HepG2 (cell line): ENCODE measurements around the gene TIMM23. TPM values are rescaled to one million over a fixed set of nuclear protein-coding genes. Genes with fewer than 3 reads are reported as not detected.
"Not testable (repeated sequence)": the region's sequence is repeated elsewhere in the genome, so short reads cannot be mapped to it uniquely, and the experiment has no call there.

ENCODE experiments used
- CCDC6 ChIP-seq: sonication (generic); formaldehyde crosslinking; IDR thresholded peaks from 2 replicates; pipeline ENCODE4 v1.8.1; 2022; ENCODE audit warnings: mild to moderate bottlenecking, missing genetic modification reagents, moderate library complexity
- DRAP1 ChIP-seq: IDR thresholded peaks from 2 replicates; pipeline ENCODE4 v1.6.1; 2016; ENCODE audit warnings: missing genetic modification reagents, missing compliant biosample characterization
- ELF3 ChIP-seq: IDR thresholded peaks from 2 replicates; pipeline ENCODE4 v1.6.1; 2016; ENCODE audit warnings: missing genetic modification reagents, missing compliant biosample characterization
- FOSL2 ChIP-seq: sonication (generic); formaldehyde crosslinking; IDR thresholded peaks from 2 replicates; pipeline ENCODE4 v1.4.0; 2020; ENCODE audit warnings: missing genetic modification reagents
- HNF4A ChIP-seq: sonication (generic); formaldehyde crosslinking; IDR thresholded peaks from 2 replicates; pipeline ENCODE4 v1.4.0; 2020; ENCODE audit warnings: missing genetic modification reagents
- LCORL ChIP-seq, 2 experiments: fragments of 450-650 bp in 1 of 2; sonication (generic) in 1 of 2; formaldehyde crosslinking in 1 of 2; IDR thresholded peaks; 2 replicates each; pipeline versions ENCODE4 v1.5.0 to v1.6.1; 2017 to 2020; ENCODE audit warnings: antibody characterized with exemption in 1 of 2, missing genetic modification reagents in 1 of 2
- MAX ChIP-seq: IDR thresholded peaks from 2 replicates; pipeline ENCODE4 v1.6.1; 2012; ENCODE audit warnings: inconsistent platforms
- MIXL1 ChIP-seq: IDR thresholded peaks from 2 replicates; pipeline ENCODE4 v1.6.1; 2016
- PITX1 ChIP-seq: sonication (generic); formaldehyde crosslinking; IDR thresholded peaks from 2 replicates; pipeline ENCODE4 v1.5.1; 2020; ENCODE audit warnings: mild to moderate bottlenecking, missing genetic modification reagents
- RERE ChIP-seq: IDR thresholded peaks from 2 replicates; pipeline ENCODE4 v1.6.1; 2016; ENCODE audit warnings: low read depth, missing genetic modification reagents, missing compliant biosample characterization
- RXRB ChIP-seq: IDR thresholded peaks from 2 replicates; pipeline ENCODE4 v1.6.1; 2016; ENCODE audit warnings: borderline replicate concordance, missing genetic modification reagents, missing compliant biosample characterization
- TEAD3 ChIP-seq: optimal IDR thresholded peaks from 2 replicates; pipeline ENCODE3; 2016; ENCODE audit warnings: borderline replicate concordance
- YEATS4 ChIP-seq: sonication (generic); formaldehyde crosslinking; IDR thresholded peaks from 2 replicates; pipeline ENCODE4 v1.4.0; 2020; ENCODE audit warnings: missing genetic modification reagents, borderline replicate concordance
- ZBTB20 ChIP-seq: sonication (generic); formaldehyde crosslinking; IDR thresholded peaks from 2 replicates; pipeline ENCODE4 v1.8.1; 2023; ENCODE audit warnings: missing genetic modification reagents, low read depth, mild to moderate bottlenecking, borderline replicate concordance
- ZMYM2 ChIP-seq: sonication (generic); formaldehyde crosslinking; IDR thresholded peaks from 2 replicates; pipeline ENCODE4 v1.8.0; 2022; ENCODE audit warnings: mild to moderate bottlenecking, missing genetic modification reagents
- ZNF264 ChIP-seq: sonication (generic); formaldehyde crosslinking; IDR thresholded peaks from 2 replicates; pipeline ENCODE4 v1.4.0; 2020; ENCODE audit warnings: missing genetic modification reagents
- polyA plus RNA-seq, 8 experiments: library from polyadenylated mRNA; depleted of rRNA in 3 of 8; stranded (reverse) in 7 of 8; unstranded in 1 of 8; fragments of >200 nt; fragmentation: Illumina TruSeq in 4 of 8; extraction: Trizol in 4 of 8; gene quantifications; 2 replicates each; pipeline versions ENCODE4 v1.2.1 to v1.2.3, GENCODE V29; 2011 to 2016; ENCODE audit warnings: low read depth in 4 of 8, missing spikeins in 1 of 8, mixed read lengths in 1 of 8; ENCODE audit not compliant: insufficient read depth in 1 of 8
- total RNA-seq, 5 experiments: library from RNA; depleted of rRNA; stranded (reverse); fragments of >200 nt; fragmentation: Illumina TruSeq; extraction: Trizol; gene quantifications; 2 replicates each; pipeline ENCODE4 v1.2.3, GENCODE V29; 2016; ENCODE audit warnings: low read depth in 1 of 5
- TF ChIP-seq, protein P1 (sequence below): sonication (generic); formaldehyde crosslinking; IDR thresholded peaks from 2 replicates; pipeline ENCODE4 v1.5.1; 2020; ENCODE audit warnings: mild to moderate bottlenecking, missing genetic modification reagents, moderate library complexity
- TF ChIP-seq, protein P2 (sequence below): sonication (generic); formaldehyde crosslinking; IDR thresholded peaks from 2 replicates; pipeline ENCODE4 v1.5.0; 2020; ENCODE audit warnings: mild to moderate bottlenecking, missing genetic modification reagents

The TIMM23 gene
- total and polyA plus RNA-seq, 2 of the 13 experiments (the other 11 are each of a cell fraction or from before 2014, with no cell fraction given) = 80.2 to 98.6 TPM

DNA sequence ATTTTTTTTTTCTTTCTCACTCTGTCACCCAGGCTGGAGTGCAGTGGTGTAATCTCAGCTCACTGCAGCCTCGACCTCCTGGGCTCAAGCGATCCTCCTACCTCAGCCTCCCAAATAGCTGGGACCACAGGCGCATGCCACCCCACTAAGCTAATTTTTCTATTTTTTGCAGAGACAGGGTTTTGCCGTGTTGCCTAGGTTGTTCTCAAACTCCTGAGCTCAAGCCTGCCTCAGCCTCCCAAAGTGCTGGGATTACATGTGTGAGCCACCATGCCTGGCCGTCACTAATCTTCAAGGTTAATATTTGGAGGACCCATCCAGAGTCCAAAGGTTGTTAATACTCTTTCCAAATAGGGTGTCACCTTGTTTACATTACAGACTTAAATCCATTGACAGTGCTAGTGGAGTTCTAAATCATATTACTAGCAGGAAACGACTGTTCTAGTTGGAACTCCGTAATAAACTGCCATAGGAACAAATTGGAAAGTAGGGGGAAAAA lies 29.9 kb downstream of the TIMM23 start (continued):
- TF ChIP-seq, protein P1, sequence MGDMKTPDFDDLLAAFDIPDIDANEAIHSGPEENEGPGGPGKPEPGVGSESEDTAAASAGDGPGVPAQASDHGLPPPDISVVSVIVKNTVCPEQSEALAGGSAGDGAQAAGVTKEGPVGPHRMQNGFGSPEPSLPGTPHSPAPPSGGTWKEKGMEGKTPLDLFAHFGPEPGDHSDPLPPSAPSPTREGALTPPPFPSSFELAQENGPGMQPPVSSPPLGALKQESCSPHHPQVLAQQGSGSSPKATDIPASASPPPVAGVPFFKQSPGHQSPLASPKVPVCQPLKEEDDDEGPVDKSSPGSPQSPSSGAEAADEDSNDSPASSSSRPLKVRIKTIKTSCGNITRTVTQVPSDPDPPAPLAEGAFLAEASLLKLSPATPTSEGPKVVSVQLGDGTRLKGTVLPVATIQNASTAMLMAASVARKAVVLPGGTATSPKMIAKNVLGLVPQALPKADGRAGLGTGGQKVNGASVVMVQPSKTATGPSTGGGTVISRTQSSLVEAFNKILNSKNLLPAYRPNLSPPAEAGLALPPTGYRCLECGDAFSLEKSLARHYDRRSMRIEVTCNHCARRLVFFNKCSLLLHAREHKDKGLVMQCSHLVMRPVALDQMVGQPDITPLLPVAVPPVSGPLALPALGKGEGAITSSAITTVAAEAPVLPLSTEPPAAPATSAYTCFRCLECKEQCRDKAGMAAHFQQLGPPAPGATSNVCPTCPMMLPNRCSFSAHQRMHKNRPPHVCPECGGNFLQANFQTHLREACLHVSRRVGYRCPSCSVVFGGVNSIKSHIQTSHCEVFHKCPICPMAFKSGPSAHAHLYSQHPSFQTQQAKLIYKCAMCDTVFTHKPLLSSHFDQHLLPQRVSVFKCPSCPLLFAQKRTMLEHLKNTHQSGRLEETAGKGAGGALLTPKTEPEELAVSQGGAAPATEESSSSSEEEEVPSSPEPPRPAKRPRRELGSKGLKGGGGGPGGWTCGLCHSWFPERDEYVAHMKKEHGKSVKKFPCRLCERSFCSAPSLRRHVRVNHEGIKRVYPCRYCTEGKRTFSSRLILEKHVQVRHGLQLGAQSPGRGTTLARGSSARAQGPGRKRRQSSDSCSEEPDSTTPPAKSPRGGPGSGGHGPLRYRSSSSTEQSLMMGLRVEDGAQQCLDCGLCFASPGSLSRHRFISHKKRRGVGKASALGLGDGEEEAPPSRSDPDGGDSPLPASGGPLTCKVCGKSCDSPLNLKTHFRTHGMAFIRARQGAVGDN = peak; percentile 49
- TF ChIP-seq PITX1 (peak; percentile 81; the same call in 1 of the 2 replicates), FOSL2 (peak; percentile 55; the same call in 1 of the 2 replicates), DRAP1 (0 out of 2 replicates have a peak, but pooled peaks have one; percentile 31), ZBTB20 (CRISPR knock-in tag) (0 out of 2 replicates have a peak, but pooled peaks have one; percentile 57), CCDC6 (peak; percentile 36; the same call in 1 of the 2 replicates), LCORL (IDR thresholded peaks at IDR 0.05) (peak; percentile 29; the same call in 1 of the 2 replicates), ZMYM2 (CRISPR knock-in tag) (peak; percentile 92), MAX (0 out of 2 replicates have a peak, but pooled peaks have one; percentile 25), ZNF264 (CRISPR knock-in tag) (peak; percentile 99), YEATS4 (CRISPR knock-in tag) (0 out of 2 replicates have a peak, but pooled peaks have one; percentile 35), RXRB (CRISPR knock-in tag) (peak; percentile 65), ELF3 (CRISPR knock-in tag) (peak; percentile 58), TEAD3 (peak; percentile 5), HNF4A (CRISPR knock-in tag) (peak; percentile 93), RERE (CRISPR knock-in tag) (0 out of 2 replicates have a peak, but pooled peaks have one; percentile 50), MIXL1 (CRISPR knock-in tag) (peak; percentile 60; the same call in 1 of the 2 replicates)
- not testable (repeated sequence) for TF ChIP-seq LCORL (CRISPR knock-in tag; IDR thresholded peaks at IDR 0.05)
- TF ChIP-seq, protein P2, sequence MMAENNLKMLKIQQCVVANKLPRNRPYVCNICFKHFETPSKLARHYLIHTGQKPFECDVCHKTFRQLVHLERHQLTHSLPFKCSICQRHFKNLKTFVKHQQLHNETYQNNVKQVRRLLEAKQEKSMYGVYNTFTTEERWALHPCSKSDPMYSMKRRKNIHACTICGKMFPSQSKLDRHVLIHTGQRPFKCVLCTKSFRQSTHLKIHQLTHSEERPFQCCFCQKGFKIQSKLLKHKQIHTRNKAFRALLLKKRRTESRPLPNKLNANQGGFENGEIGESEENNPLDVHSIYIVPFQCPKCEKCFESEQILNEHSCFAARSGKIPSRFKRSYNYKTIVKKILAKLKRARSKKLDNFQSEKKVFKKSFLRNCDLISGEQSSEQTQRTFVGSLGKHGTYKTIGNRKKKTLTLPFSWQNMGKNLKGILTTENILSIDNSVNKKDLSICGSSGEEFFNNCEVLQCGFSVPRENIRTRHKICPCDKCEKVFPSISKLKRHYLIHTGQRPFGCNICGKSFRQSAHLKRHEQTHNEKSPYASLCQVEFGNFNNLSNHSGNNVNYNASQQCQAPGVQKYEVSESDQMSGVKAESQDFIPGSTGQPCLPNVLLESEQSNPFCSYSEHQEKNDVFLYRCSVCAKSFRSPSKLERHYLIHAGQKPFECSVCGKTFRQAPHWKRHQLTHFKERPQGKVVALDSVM = peak; percentile 98
